ENCODE measurements around the gene AKAP5.
"Not testable (repeated sequence)": the region's sequence is repeated elsewhere in the genome, so short reads cannot be mapped to it uniquely, and the experiment has no call there.

Gene AKAP5

DNA sequence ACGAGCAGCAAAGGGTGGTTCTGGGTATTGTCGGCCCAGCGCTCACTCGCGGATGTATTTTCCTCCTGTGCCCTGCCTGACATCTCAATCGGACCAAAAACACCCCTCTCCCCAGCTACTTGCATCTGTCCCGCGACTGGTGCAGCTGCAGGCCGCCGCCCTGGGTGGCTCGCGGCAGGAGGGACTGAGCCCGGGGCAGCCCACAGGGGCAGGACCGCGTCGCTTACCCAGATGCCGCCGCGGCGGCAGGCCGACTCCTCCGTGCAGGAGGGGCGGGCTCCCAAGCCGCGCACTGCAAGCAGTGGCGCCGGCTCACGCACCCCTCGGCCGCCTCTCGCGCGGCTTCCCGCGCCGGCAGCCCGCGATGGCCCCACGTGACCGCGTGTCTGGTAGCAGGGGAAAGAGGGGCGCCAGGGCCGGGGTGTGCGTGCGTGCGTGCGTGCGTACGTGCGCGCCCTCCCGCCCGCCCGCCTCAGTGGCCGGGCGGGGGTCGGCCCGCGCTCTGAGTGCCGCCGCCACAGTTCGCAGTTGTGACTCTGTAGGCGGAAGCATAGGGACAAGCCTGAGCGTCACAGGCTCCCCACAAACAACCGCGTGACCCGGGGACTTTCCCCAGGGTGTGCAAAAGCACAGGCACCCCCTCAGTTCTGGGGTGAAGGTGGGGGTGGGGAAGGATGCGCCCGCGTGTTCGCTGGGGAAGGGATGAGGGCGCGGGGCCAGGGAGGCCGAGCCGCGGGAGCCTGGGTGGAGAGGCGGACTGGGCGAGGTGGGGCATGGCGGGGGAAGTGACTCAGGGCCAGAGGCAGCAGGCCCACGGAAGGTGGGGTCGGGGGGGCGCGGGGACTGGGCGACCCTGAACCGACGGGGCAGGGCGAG, 38.4 kb downstream of the AKAP5 start, which contains the start of gene ZBTB25:
ZBTB25 (minus strand) TSS at position 405 of the 876 bp plus-strand sequence. CDS start 13,305 bp downstream, outside the sequence.
- DNase-seq, result peak; percentile 98

DNA sequence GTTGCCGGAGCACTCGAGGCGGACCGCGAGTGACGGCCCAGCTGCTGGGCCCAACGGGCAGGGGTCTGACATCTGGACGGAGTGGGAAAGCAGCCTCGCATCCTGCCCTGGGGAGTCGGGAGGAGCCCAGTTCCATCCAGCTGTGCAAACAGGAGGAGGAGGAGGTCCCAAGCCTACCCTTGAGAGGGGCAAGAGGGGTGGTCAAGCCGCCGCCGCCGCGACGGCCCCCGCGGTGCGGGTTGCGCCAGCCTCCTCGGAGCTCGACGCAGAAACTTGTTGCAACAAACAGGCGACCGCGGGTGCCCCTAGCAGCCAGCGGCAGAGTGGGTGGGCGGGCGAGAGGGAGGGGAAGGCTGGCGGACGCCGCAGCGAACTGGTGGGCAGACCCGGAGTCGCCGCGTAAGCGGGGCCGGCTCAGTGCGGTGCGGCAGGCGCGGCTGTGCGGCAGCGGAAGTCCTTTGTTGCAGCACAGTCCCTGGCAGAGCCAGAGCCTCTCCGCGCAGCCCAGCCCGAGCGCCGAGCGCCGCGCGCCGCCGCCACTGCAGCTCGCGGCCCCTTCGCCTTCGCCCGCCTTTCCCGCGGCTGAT, 39.1 kb downstream of the AKAP5 start, which contains the start of gene ZBTB1:
ZBTB1 (plus strand) TSS at position 461 of the 587 bp plus-strand sequence. CDS start 16,735 bp downstream, outside the sequence.
- peak; percentile 88 for DNase-seq

DNA sequence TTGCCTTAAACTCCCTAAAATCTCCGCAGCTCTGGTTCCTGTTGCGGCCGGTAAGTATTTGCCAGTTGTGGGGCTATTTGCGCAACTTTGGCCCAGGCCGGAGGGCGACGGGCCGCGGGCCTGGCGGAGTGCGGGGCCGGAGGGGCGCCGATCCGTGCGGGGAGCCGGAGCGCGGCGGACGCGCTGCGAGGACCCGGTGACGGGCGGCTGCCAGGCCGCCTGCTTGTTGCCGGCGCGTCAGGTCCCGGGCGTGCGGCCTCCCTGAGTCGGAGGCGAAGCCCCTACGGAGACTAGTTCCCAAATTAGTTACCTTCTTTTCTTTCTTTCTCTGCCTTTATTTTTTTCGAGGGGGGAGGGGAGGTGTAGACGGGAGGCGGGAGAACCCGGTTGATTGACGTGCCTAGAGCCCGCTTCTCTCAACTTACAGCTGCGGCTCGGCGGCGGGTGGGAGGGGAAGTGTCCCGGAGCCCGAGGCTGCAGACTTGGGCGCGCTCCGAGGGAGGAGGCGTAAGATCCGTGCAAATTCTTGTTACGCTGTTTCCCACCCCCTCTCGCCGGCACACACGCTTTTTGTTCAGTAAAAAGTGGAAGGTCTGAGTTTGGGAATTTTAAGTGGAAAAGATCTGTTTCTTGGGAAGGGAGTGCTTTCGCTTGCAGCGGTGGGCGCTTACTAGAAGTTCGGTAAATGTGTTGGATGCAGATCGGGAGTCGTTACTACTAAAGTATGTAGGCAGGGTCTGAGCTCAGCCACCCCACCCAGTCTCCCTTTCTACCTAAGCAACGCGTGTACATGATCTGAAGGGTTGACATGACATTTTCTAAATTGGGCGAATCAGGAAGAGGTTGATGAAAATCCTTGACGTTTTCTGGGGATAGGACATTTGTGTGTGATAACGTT, 39.8 kb downstream of the AKAP5 start:
- peak; percentile 90 for DNase-seq

DNA sequence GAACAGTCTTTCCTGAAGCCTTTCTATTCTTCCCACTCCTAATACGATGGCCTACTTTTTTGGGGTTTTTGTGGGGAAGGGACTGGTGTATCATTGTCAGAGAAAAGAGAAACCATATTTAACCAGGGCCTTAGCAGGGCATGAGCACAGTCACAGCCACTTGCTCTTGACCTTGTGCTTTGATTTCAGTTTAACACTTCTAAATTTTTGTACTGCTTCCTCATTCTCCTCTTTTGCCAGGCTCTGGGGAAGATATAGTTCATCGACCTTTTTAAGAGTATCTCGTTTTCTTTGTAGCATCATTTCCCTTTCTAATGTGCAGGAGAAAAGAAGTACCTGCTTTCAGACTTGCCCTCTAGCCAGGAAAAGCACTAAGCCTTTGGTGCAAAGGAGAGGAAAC, 41.4 kb downstream of the AKAP5 start:
- DNase-seq, result peak; percentile 44

DNA sequence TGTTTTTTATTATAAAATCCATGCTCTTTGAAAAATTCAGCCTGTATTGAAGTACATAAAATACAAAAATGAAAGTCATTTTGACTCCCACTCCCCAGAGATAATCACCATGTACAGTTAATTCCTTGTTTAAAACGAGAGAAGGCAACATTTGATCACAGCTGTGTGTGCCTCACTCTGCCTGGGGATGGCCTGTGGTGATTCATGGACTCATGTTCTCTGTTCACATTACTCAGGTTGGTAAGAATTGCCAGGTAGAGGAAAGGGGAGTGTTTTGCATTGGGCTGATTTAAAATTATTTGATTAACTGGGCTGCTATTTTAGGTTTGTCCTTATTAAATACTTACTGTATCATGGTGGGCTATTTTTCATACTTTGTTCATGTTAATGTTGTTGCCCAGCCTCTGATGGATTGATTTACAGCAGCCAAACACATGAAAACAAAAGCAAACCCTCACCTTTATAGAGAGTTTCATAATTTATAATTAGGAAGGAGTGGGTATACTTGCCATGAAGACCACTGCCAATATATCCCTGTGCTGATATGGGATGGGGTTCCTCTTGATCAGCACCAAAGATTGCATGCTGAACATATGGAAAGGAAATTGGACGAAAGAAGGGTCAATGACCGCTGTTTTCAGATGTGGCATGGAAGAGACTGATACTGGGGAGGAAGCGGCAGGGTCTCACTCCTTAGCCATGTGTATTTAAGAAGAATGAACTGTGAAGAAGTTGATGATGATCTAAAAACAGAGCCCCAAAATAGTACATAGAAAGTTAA, 42.3 kb downstream of the AKAP5 start:
- DNase-seq, result peak; percentile 25

DNA sequence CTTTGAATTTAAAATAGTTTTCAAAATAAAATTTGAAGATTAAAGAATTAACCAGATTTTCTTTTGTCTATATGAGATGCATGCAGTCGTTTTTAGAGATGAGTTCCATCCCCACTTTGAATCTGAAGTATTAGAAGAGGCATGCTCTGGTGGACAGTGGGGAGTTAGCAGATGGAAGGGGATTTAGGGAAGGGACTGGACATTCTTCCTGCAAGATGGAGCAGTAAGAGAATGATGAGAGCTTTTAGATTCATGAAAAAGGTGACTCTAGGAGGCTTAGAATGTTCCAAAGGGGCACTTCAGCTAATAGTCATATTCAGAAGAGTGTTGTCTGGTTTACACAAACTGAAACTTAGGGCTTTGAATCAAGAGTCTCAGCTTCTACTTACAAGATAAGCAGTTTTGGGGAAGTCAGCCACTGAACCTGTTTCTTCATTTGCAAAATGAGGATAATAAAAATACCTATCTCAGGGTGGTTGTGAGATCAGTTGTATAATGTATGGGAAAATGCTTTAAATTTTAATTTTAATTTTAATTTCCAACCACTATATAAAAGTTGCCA, 43.0 kb downstream of the AKAP5 start:
- DNase-seq, result peak; percentile 9

DNA sequence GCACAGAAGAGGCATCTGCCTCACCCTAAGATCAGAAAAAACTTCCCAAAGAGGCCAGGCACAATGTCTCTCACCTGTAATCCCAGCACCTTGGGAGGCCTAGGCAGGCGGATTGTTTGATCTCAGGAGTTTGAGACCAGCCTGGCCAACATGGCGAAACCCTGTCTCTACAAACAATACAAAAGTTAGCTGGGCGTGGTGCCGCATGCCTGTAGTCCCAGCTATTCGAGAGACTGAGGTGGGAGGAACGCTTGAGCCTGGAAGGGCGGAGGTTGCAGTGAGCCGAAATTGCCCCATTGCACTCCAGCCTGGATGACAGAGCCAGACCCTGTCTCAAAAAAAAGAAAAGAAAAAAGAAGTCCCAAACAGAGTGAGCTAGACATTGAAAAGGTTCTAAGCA, 43.7 kb downstream of the AKAP5 start:
- no peak for DNase-seq

DNA sequence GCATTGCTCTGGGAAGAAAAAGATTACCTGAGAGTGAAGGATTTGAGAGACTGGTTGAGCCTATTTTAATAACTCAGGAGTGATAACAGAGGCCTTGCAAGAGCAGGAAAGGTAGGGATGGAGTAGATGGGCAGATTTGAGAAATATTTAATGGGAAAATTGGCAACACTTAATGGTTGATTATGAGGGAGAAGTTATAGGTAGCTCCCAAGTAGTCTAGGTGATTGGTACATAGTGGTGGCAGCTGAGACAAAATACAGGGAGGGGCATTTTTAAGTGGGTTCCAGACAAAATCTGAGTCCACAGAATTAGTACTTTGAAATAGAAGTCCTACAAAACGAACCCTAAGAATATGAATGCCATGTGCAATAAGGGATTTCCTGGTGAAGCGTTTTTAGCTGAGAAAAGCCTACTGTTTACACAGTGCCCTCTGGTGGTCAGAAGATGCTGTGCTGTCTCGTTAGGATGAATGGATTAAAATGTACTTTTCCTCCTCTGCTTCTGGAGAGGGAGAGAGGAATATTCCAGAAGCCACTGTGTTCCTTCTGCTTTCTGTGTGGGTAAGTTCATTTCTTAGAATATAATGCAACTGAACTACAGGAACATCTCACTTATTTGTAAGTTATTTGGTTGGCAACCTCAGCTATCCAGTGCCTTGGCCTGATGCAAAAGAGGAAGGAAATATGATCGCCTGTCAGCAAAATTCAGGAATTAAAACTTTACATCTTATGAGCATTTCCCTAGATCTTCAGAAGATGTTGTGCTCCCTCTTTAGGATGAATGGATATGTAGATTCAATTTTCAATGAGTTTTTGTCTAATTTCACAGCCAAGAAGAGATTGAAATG, 45.7 kb downstream of the AKAP5 start:
- DNase-seq, result peak; percentile 82

DNA sequence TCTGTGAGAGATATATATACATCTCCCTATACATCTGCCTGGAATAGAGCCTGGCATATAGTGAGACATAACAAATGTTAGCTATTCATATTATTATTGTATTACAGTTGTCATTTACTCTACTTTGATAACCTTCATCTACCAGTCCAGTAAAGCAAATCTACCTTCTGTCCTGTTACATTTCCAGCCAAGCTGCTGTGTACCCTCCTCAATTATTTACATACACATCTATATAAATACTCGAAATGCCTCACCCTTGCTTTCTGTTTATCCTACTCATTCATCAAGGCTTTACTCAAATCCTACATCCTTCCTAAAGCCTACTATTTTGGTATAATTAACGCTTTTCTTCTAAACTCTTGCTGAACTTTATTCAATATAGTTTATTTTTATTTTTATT, 48.0 kb downstream of the AKAP5 start:
- no peak for DNase-seq

DNA sequence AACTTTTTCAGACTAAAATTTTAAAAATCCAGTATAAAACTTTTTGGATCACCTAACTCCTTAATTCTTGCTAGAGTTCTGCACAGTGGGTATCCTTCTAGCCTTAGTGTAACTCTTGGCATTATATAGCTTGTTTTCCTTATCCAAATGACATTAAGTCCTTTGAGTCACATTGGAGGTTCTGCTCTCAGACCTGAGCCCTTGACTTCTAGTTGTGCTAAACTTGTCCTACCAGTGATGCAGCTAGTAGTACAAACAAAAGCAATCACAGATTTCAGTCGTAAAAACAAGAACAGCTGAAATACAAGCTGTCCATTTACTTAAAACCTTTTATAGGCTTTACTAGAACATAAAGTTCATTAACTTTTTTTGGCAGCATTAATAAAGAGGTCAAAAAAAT, 49.8 kb downstream of the AKAP5 start:
- DNase-seq, result no peak

DNA sequence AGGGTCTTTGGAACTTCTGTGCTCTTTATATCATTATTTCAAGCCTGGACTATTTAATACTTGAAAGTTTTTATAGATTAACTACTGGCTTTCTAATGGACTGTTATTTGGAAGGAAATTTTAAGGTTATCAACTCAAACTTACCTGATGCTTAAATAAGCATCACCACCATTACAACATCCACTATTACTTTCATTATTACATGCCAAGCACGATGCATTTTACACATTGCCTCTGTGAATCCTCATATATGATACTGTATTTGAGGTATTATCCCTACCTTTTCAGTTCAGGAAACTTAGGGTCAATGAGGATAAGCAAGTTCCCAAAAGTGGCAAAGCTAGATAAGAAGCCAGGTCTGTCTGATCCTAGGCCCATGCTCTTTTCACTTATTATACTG, 51.7 kb downstream of the AKAP5 start:
- DNase-seq, result no peak

DNA sequence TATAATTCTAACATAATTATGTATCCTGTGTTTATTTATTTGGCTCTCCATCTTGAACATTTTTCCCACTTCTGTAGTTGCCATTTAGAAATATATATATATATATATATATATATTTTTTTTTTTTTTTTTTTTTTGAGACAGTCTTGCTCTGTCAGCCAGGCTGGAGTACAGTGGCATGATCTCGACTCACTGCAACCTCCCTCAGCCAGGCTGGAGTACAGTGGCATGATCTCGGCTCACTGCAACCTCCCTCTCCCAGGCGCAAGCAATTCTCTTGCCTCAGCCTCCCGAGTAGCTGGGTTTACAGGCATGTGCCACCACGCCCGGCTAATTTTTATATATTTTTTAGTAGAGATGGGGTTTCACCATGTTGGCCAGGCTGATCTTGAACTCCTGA, 52.4 kb downstream of the AKAP5 start:
- DNase-seq, result not testable (repeated sequence)

DNA sequence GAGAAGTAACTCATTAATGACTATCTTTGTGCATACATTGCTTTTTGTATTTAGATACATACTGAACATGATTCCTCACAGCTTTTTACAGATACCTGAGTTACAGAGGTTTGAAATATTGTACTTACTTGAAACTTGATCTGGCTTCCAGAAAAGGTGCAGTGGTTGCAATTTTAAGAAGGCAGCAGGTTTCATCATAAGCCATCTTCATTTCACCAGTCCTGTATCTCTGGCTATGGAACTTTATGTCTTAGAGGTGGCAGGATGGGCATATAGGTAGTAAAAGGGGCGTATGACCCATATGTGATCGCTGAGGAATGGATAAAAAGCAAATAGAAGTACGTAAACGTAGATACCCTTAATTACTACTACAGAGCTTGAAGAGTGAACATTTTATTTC, 52.9 kb downstream of the AKAP5 start:
- no peak for DNase-seq

DNA sequence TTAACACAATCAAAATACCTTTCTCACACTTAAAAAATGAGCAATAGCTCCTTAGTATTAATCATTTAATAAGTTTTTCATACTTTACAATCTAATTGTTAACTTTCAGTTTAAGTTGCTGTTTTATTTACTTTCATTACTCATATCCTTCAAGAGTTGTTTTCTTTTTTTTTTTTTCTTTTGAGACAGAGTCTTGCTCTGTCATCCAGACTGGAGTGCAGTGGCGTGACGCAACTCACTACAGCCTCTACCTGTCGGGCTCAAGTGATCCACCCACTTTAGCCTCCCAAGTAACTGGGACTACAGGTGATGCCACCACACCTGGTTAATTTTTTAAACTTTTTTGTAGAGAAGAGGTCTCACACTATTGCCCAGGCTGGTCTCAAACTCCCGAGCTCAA, 55.4 kb downstream of the AKAP5 start:
- DNase-seq, result no peak

DNA sequence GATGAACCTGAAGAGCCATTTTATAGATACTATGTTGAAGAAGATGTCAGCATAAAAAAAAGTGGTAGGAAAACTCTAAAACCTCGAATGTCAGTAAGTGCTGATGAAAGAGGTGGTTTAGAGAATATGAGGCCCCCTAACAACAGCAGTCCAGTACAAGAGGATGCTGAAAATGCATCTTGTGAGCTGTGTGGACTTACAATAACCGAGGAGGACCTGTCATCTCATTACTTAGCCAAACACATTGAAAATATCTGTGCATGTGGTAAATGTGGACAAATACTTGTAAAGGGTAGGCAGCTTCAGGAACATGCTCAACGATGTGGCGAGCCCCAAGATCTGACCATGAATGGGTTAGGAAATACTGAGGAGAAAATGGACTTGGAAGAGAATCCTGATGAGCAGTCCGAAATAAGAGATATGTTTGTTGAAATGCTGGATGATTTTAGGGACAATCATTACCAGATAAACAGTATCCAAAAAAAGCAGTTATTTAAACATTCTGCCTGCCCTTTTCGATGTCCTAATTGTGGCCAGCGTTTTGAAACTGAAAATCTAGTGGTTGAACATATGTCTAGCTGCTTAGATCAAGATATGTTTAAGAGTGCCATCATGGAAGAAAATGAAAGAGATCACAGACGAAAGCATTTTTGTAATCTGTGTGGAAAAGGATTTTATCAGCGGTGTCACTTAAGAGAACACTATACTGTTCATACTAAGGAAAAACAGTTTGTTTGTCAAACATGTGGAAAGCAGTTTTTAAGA, 57.5 kb downstream of the AKAP5 start:
- no peak for DNase-seq

All from CD4-positive, alpha-beta T cell treated with Interleukin-17A for 1 hour (primary cell).